Adrenal gland (tissue), 5 donors: ENCODE results near the gene HSP90AB1.

Source experiments
- CTCF ChIP-seq, 6 experiments: fragments of 450-650 bp in 4 of 6; fragments of 200-600 bp in 2 of 6; sonication (generic) in 1 of 6; IDR thresholded peaks; 1 replicate in 5 of 6; 2 replicates in 1 of 6; pipeline versions ENCODE4 v1.5.1 to v1.8.0; 2016 to 2021; ENCODE audit warnings: antibody characterized with exemption in 6 of 6, mild to moderate bottlenecking in 2 of 6, moderate library complexity in 1 of 6
- POLR2A ChIP-seq, 2 donors: fragments of 450-650 bp; IDR thresholded peaks; one replicate each; pipeline ENCODE4 v1.6.1; 2017; ENCODE audit warnings: antibody characterized with exemption in 2 of 2, mild to moderate bottlenecking in 2 of 2, moderate library complexity in 1 of 2
- donor health status: DM: no; HTN: no; CAD: no.

DNA sequence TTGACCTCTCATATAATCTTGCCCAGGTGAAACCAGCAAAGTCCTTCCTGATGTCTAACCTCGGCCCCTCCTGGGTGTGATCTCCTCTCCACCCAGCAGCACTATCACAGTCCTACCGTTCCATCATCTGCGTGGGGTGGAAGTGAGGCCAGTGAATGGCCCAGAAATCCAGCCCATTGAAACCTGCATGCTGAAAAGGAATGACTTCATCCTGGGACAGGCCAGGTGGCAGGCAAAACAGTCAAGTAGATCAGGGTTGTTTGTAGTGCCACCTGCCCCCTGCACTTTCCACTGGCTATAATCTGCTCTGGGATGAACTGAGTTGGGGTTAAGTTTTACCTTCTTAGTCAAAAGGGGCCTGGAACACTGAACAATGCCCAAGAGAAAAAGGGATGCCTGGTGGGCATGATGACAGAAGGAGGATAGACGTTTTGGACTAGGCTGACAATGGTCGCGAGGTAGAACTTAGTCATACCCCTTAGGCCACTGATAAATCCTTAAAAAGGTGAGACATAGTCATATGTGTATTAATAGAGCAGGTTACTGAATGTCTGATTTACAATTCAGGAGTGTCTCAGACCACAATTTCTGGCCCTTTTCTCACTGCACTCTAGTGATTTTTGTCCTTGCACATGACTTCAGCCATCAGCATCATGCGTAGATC, 8.1 kb upstream of the HSP90AB1 start:
- TF ChIP-seq CTCF (IDR thresholded peaks at IDR 0.05), result no peak
- no peak for TF ChIP-seq POLR2A (IDR thresholded peaks at IDR 0.05)
